Stomach (tissue), 4 donors: ENCODE measurements around the gene NFATC4.

Experiments
- EP300 ChIP-seq: sonication (generic); formaldehyde crosslinking; IDR thresholded peaks from one replicate; pipeline ENCODE4 v1.6.1; 2017; ENCODE audit warnings: antibody characterized with exemption
- POLR2A ChIP-seq, 4 donors: fragments of 450-650 bp; IDR thresholded peaks; one replicate each; pipeline ENCODE4 v1.6.1; 2016; ENCODE audit warnings: antibody characterized with exemption in 4 of 4, control low read depth in 2 of 4, mild to moderate bottlenecking in 1 of 4, moderate library complexity in 1 of 4
- TF ChIP-seq, protein P1 (sequence below), 7 experiments: fragments of 450-650 bp in 4 of 7; fragments of 200-600 bp in 3 of 7; sonication (generic) in 3 of 7; IDR thresholded peaks; one replicate each; pipeline ENCODE4 v1.5.1; 2016 to 2019; ENCODE audit warnings: antibody characterized with exemption in 7 of 7, control low read depth in 2 of 7, mild to moderate bottlenecking in 1 of 7

GRCh38 chr14:24388474-24389179 lies 20.6 kb downstream of the NFATC4 start:
- TF ChIP-seq, protein P1, sequence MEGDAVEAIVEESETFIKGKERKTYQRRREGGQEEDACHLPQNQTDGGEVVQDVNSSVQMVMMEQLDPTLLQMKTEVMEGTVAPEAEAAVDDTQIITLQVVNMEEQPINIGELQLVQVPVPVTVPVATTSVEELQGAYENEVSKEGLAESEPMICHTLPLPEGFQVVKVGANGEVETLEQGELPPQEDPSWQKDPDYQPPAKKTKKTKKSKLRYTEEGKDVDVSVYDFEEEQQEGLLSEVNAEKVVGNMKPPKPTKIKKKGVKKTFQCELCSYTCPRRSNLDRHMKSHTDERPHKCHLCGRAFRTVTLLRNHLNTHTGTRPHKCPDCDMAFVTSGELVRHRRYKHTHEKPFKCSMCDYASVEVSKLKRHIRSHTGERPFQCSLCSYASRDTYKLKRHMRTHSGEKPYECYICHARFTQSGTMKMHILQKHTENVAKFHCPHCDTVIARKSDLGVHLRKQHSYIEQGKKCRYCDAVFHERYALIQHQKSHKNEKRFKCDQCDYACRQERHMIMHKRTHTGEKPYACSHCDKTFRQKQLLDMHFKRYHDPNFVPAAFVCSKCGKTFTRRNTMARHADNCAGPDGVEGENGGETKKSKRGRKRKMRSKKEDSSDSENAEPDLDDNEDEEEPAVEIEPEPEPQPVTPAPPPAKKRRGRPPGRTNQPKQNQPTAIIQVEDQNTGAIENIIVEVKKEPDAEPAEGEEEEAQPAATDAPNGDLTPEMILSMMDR (IDR thresholded peaks at IDR 0.05) = no peak
- TF ChIP-seq EP300 (no peak), POLR2A (IDR thresholded peaks at IDR 0.05) (no peak)
